PFSK-1 (cell line): Measurements from ENCODE around the gene CNIH3.

ENCODE experiments used
- FOXP2 ChIP-seq: optimal IDR thresholded peaks from 2 replicates; pipeline ENCODE3; 2011; ENCODE audit warnings: borderline replicate concordance, control low read depth, inconsistent platforms; ENCODE audit not compliant: insufficient read depth; ENCODE audit errors: extremely low read length, extremely low read depth
- POLR2AphosphoS5 ChIP-seq: IDR thresholded peaks from 2 replicates; pipeline ENCODE4 v1.6.1; 2012; ENCODE audit warnings: low read depth, mild to moderate bottlenecking, control low read depth, low read length, moderate library complexity
- SIN3A ChIP-seq: IDR thresholded peaks from 2 replicates; pipeline ENCODE4 v1.6.1; 2012; ENCODE audit warnings: mild to moderate bottlenecking, low read length, moderate library complexity, borderline replicate concordance; ENCODE audit not compliant: insufficient read depth
- TAF1 ChIP-seq: IDR thresholded peaks from 2 replicates; pipeline ENCODE4 v1.6.1; 2012; ENCODE audit warnings: low read length, control low read depth, borderline replicate concordance; ENCODE audit not compliant: insufficient read depth
- TF ChIP-seq, protein P1 (sequence below), 2 experiments: IDR thresholded peaks; 2 replicates each; pipeline versions ENCODE4 v1.6.1 to v1.8.0; 2011 to 2012; ENCODE audit warnings: low read depth in 2 of 2, low read length in 2 of 2, control low read depth in 1 of 2, inconsistent platforms in 1 of 2, mild to moderate bottlenecking in 1 of 2, moderate library complexity in 1 of 2; ENCODE audit not compliant: insufficient read depth in 1 of 2

The CNIH3 gene

DNA sequence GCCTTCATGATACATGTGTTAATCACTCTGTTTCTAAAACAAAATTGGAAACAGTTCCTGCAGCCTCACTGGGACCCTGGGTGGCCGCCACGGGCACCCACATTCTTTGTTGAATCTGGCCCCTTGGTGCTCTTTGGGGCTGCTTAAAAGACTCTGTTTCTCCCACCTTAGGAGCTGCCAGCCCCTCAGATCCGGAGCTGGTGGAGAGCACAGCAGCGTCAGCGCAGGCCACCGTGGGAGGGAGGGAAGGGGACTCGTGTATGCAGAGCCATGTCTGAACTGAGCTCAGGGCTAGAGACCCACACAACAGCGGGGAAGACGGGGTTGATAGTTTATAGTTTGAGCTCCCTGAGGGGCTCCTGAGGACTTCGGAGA, 121.2 kb downstream of the CNIH3 start:
- TF ChIP-seq TAF1 (no peak), FOXP2 (no peak), SIN3A (no peak), POLR2AphosphoS5 (no peak)
- TF ChIP-seq, protein P1, sequence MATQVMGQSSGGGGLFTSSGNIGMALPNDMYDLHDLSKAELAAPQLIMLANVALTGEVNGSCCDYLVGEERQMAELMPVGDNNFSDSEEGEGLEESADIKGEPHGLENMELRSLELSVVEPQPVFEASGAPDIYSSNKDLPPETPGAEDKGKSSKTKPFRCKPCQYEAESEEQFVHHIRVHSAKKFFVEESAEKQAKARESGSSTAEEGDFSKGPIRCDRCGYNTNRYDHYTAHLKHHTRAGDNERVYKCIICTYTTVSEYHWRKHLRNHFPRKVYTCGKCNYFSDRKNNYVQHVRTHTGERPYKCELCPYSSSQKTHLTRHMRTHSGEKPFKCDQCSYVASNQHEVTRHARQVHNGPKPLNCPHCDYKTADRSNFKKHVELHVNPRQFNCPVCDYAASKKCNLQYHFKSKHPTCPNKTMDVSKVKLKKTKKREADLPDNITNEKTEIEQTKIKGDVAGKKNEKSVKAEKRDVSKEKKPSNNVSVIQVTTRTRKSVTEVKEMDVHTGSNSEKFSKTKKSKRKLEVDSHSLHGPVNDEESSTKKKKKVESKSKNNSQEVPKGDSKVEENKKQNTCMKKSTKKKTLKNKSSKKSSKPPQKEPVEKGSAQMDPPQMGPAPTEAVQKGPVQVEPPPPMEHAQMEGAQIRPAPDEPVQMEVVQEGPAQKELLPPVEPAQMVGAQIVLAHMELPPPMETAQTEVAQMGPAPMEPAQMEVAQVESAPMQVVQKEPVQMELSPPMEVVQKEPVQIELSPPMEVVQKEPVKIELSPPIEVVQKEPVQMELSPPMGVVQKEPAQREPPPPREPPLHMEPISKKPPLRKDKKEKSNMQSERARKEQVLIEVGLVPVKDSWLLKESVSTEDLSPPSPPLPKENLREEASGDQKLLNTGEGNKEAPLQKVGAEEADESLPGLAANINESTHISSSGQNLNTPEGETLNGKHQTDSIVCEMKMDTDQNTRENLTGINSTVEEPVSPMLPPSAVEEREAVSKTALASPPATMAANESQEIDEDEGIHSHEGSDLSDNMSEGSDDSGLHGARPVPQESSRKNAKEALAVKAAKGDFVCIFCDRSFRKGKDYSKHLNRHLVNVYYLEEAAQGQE (IDR thresholded peaks at IDR 0.05; ENCODE audit: insufficient read depth in 1 of 2, low read depth in 2 of 2, low read length in 2 of 2) = no peak

DNA sequence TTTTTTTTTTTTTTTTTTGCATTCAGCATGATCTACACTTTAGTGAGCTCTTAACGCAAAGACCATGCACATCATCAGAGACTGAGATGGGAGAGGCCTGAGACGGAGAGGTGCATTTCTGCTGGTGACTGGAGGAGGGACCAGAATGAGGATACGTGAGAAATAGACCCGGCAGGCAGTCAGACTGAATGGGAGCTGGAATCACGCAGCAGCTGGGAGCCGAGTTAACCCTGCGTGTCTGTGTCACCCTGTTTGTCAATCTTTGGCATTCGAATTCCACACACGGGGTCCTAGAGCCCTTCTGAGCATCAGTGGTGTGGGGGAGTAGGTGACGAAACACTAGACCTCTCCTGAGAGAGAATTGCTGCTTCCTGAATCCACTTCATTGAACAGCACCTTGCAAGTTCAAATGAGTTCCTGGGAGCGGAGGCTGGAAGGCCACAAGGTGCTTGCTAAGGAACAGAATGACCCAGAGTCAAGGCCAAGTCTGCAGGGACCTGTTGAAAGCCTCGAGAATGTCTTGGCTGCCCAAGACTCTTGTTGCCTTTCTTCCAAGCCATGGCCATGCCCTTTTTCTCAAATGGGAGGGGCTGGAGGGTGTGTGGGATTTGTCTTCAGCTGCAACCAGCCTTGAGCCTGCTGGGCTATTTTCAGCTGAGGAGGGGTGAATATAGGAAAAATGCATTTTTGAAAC, 123.3 kb downstream of the CNIH3 start:
- TF ChIP-seq SIN3A (no peak), POLR2AphosphoS5 (no peak), TAF1 (no peak), FOXP2 (no peak)
- TF ChIP-seq, protein P1 (IDR thresholded peaks at IDR 0.05; ENCODE audit: insufficient read depth in 1 of 2, low read depth in 2 of 2, low read length in 2 of 2) = no peak

DNA sequence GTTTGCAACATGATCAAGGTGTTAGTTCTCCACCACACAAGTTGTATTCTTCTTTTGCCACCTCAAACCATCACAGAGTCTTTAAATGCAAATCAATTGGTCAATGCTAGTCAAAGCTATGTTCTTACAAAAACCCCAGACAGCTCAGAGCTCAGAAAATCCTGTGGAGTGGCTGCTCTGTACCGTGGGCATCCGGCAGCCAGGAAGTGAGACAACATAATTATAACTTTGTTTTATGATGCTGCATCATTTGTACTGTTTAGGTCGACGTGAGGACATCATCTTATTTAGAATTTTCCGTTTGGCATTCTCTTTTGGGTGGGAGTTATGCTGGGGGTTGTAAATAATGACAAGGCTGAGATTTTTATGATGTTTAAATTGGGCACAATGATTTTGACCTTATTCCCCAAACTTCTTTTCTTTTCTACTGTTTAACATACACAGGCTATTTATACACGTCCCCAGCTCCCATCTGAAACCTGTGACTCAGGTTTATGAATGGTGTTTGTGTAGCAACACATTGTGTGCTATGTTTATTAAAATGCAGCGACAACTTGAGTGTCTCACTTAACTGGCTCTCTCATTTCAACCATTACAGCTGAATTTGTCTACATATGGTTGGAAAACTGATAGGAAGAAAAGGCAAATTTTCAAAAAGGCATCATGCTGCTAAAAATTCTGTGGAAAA, 124.0 kb downstream of the CNIH3 start:
- TF ChIP-seq TAF1 (no peak), FOXP2 (no peak), POLR2AphosphoS5 (no peak), SIN3A (no peak)
- TF ChIP-seq, protein P1 (IDR thresholded peaks at IDR 0.05; ENCODE audit: insufficient read depth in 1 of 2, low read depth in 2 of 2, low read length in 2 of 2) = no peak

DNA sequence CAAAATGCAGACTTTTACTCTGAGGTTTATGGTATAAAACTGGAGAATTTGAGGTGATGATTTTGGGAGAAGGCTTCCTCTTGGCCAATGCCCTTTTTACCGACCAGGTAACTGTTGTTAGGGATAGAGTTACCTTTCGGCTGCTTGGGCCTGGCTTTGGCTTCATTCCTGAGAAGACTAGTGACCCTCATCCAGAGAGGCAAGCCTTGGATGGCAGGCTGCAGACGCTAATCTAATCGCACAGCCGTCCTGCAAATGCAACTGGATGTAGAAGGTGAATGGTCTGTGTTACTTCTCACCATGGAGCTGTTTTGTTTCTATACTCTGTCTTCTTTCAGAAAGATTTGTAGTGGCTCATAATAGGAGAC, 124.6 kb downstream of the CNIH3 start:
- no peak for TF ChIP-seq FOXP2
- TF ChIP-seq, protein P1 (IDR thresholded peaks at IDR 0.05; ENCODE audit: insufficient read depth in 1 of 2, low read depth in 2 of 2, low read length in 2 of 2) = no peak
- TF ChIP-seq SIN3A = no peak
- TF ChIP-seq POLR2AphosphoS5 = no peak
- no peak for TF ChIP-seq TAF1

DNA sequence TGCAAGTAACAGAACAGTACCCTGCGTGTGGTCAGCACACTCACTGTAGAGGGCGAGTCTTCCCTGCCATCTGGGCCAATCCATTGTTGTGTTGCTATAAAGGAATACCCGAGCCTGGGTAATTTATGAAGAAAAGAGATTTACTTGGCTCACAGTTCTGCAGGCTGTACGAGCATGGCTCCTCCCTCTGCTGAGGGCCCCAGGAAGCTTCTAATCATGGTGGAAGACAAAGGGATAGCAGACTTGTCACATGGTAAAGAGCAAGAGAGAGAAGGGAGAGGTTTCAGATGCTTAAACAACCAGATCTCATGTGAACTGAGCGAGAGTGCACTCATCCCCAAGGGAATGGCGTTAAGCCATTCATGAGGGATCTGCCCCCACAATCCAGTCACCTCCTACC, 126.2 kb downstream of the CNIH3 start:
- TF ChIP-seq TAF1 (no peak), SIN3A (no peak), FOXP2 (no peak)
- TF ChIP-seq, protein P1 (IDR thresholded peaks at IDR 0.05; ENCODE audit: insufficient read depth in 1 of 2, low read depth in 2 of 2, low read length in 2 of 2) = no peak
